ENCODE data around the gene MED6. TPM values are rescaled to one million over a fixed set of nuclear protein-coding genes. Genes with fewer than 3 reads are reported as not detected.

The MED6 gene
- total RNA-seq, 1 experiment from 2014 or later, result 21.7 TPM

DNA sequence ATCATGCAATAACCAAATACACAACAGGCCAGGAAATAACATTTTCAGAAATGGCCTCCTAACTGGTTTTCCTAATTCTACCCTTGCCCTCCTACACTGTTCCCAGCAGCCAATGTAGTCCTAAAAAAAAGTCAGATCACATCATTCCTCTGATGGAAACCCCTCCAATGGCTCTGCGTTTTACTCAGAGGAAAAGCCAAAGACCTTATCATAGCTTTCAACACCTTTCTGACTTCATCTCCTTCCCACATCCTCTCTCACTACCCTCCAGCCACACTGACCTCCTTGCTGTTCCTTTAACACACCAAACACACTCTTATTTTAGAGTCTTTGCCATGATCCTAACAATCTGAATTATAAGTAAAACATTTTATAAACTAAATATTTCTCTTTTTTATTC is 1.1 kb downstream of the MED6 start:
- DNase-seq (ENCODE audit: low spot score), result no peak

DNA sequence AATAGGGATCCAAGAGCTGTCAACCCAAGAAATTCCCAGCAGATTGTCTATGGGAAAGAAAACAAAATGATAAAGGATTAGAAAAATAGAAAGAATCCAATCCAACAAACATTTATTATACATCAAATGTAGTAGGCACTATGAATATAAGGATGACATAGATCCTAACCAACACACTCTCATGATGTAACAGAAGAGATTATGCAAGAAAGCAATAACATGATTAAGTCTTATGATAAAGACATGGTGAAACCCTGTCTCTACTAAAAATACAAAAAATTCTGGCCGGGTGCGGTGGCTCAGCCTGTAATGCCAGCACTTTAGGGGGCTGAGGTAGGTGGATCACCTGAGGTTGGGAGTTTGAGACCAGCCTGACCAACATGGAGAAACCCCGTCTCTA is 2.7 kb downstream of the MED6 start:
- DNase-seq (ENCODE audit: low spot score), result no peak

DNA sequence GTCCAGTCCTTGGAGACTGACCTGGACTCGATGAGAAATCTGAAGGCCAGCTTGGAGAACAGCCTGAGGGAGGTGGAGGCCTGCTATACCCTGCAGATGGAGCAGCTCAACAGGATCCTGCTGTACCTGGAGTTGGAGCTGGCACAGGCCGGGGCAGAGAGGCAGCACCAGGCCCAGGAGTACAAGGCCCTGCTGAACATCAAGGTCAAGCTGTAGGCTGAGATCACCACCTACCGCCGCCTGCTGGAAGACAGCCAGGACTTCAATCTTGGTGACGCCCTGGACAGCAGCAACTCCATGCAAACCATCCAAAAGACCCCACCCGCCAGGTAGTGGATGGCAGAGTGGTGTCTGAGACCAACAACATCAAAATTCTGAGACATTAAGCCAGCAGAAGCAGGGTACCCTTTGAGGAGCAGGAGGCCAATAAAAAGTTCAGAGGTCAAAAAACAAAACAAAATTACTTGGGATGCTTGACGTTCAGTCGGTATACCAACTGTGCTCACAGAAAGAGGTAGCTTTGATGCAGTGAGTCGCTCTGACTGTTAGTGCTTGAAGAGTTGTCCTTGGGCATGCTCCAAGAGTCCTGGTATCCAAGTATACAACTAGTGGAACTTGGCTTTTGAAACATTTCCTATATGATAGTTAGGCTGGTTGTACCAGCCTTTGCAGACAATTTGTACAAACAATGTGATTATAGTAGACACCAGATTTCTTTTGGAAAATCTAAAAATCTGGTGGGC is 4.8 kb downstream of the MED6 start:
- DNase-seq (ENCODE audit: low spot score), result no peak

DNA sequence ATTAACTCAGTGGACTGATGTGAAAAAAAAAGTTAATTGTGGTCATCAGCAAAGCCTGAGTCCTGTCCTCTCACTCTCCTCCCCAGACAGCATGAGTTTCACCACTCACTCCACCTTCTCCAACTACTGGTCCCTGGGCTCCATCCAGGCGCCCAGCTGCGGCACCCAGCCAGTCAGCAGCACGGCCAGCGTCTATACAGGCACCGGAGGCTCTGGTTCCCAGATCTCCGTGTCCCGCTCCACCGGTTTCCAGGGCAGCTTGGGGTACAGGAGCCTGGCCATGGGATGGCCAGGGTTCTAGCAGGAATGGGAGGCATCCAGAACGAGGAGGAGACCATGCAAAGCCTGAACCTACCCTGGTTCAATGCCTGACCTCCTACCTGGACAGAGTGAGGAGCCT is 6.0 kb downstream of the MED6 start:
- no peak for DNase-seq (ENCODE audit: low spot score)

DNA sequence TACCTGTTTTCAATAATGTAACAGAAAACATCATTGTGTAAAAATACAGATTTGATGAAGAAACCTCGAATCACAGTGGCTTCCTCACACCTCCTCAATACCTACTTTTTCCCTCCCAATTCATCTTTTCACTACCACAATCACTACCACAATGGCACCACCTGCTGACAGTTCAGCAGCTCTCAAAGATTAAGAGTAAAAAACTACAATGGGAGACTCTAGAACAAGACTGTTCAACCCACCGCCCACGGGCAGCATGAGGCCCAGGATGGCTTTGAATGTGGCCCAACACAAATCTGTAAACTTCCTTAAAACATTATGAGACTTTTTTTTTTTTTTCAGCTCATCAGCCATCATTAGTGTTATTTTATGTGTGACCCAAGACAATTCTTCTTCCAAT is 15.2 kb downstream of the MED6 start:
- DNase-seq (ENCODE audit: low spot score), result no peak

DNA sequence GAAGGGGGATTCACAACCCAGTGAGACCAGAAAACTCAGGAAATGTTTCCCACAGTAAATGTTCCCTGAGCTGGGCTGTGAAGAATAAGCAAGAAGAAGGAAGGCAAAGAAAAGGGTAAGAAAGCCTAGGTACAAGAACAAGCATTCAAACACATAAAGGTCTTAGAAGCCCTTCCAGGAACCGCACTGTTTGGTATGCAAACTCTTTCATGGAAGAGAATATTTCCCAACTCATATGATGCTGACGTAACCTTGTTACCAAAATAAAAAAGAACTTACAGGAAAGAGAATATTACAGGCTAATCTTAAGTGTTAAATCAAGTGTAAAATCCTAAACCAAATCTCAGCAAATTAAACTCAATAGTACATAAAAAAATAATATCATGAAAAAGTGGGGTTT is 23.6 kb downstream of the MED6 start:
- no peak for DNase-seq (ENCODE audit: low spot score)

DNA sequence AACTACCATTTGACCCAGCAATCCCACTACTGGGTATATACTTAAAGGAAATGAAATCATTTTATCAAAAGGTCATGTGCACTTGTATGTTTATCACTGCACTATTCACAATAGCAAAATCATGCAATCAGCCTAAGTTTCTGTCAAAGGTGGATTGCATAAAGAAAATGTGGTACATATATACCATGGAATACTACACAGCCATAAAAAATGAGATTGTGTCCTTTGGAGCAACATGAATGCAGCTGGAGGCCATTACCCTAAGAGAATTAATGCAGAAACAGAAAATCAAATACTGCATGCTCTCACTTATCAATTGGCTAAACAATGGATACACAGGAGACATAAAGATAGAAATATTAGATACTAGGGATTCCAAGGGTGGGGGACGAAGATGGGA is 27.4 kb downstream of the MED6 start:
- no peak for DNase-seq (ENCODE audit: low spot score)

DNA sequence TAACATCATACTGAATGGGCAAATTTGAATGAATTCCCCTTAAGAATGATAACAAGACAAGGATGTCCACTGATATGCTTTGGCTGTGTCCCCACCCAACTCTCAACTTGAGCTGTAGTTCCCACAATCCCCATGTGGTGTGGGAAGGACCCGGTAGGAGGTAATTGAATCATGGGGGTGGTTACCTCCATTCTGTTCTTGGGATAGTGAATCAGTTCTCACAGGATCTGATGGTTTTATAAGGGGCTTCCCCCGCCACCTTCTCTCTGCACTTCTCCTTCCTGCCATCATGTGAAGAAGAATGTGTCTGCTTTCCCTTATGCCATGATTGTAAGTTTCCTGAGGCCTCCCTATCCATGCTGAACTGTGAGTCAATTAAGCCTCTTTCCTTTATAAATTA is 29.3 kb downstream of the MED6 start:
- DNase-seq (ENCODE audit: low spot score), result no peak

DNA sequence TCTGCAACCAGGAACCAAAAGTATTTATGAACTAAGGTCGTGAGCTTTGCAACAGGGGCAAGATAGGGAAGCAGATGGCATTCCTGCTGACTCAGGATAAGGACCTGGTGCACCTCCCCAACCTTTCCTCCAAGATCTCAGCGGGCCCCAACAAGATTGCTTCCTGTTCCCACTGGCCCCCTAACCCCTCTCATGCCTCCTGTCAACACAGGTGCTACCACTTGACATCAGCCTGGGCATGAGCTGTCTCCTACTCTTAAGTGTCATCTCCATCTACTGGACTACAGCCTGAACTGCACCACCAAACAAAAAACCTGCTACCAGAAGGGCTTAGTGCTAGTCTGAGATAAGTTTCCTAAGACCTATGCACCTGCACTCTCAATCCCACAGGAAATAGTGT is 32.7 kb downstream of the MED6 start:
- peak; percentile 13 for DNase-seq (ENCODE audit: low spot score)

DNA sequence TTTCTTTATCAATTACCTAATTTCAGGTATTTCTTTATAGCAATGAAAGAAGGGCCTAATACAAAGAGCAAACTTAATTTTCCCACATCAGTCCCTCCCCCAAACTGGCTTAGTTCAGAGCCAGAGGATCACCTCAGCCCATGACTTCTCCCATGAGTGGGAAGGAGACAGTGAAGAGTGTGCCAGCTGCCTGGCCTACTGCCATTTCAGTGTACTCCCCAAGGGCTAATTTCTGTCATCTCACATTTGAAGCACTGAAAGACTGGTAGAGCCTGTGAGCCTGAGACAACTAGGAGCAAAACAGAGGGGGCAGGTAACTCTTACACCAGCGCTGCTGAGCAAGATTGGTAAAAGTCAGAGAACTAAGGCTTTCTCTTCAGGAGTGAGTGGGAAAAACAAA is 36.6 kb downstream of the MED6 start:
- DNase-seq (ENCODE audit: low spot score), result no peak

DNA sequence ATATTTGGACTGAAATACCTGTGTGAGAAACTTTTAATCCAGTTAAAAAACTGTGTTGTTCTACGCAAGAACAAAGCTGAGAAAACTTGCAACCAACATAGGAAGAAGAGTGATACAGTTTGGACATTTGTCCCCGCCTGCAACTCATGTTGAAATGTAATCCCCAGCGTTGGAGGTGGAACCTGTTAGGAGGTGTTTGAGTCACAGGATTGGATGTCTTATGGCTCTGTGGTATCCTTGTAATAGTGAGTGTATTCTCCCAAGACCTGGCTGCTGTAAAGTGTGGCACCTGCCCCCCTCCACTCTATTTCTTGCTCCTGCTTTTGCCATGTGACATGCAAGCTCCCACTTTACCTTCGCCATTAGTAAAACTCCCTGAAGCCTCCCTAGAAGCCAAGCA is 37.0 kb downstream of the MED6 start:
- DNase-seq (ENCODE audit: low spot score), result no peak

DNA sequence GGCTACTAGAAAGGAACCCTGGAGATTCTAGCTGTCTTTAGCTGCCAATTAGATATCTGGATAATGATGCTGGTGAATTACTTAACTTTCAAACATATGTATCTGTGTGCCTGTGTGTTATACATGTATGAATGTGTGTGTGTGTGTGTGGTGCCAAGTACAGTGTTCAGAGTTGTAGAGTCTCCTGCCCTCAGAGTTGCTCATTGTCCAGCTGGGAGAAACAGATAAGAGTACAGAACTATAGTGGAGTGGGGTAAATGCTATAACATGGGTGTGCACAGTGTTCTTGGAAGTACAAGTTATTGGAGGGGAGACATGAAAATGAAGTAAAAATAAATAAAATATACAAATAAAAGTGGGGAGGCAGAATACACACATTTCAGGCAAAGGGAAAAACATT is 42.1 kb downstream of the MED6 start:
- no peak for DNase-seq (ENCODE audit: low spot score)

DNA sequence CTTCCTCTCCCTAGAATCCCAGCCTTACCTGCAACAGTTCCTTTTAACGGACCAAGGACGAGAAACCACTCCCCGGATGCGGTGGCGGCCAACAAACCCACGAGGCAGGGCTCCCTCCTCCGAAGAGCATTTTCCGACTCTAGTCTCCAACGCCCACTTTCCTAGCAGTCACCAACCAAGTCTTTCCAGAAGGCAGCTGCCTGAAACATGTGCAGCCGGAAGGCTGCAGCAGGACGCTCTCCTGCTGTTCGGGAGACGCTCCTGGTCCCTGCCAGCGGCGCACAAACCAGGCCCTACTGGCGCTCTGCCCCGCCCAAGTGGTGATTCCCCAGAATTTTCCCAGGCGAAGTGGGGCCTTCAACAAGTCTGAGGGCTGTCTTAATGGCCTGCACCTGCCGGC is 44.6 kb downstream of the MED6 start:
- no peak for DNase-seq (ENCODE audit: low spot score)

DNA sequence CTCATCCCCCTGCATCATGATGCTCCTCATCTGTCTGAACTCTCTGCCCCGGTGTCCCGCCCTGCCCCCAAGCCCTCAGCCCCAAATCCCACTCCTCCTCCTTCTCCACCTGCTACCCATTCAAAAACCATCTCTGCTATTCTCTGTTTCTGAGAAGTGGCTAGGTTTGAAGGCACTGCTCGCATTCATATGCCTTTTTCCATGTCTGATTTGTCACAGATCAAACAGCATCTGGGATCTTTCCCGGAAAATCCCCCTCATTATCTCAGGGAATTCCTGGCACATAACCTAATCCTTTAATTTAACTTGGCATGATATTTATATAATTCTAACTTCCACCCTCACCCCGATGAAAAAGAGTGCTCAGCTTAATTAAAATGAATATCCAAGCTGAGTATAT is 62.4 kb downstream of the MED6 start:
- no peak for DNase-seq (ENCODE audit: low spot score)

DNA sequence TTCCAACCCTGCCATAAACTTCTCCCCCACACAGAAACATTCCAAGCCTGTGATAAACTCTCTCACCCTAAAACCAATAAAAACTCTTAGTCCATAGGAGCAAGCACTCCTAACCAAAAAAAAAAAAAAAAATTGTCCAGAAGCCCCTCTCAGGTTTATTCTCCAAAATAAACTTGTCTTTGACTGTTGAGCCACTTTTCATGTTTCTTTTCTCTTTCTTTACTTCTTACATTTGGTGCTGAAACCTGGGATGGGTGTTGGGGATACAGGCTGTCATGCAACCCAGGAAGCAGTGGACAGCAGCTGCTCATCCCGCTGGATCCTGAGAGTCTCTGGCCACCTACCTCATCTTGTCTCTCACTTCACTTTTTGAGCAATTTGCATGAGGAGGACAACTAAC is 63.6 kb downstream of the MED6 start:
- DNase-seq (ENCODE audit: low spot score), result no peak

DNA sequence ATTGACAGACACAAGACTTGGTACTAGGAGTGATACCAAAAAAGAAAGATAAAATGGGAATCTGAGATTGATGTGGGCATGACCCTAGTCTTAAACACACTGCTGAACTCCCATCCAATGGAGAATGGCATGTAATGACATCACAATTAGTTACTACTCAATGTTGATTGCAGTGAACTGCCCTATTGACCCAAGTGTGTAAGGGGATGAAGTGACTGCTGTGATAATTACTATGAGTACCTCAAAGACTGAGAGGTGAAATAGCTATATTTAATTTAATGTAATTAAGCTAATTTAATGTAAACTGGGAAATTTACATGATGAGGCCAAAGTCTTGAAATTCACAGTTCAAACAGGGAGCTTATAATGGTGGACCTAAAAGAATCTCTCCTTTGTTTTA is 65.6 kb downstream of the MED6 start, which contains the start of gene ADAM20:
ADAM20 (minus strand) TSS at position 101 of the 400 bp plus-strand sequence. CDS start 10,247 bp downstream, outside the sequence.
- no peak for DNase-seq (ENCODE audit: low spot score)

Other genes starting within 250 kb of the MED6 start
- 61.4 and 85.5 TPM in 2 replicates for gene COX16, start 241.0 kb downstream of the MED6 start, total RNA-seq (2014; rRNA removed; shearing (Covaris generic))
- gene SYNJ2BP, start 183.6 kb downstream of the MED6 start, total RNA-seq (2014; rRNA removed; shearing (Covaris generic)), result 15.7 and 20.3 TPM in 2 replicates
- 0.17 and 0.41 TPM in 2 replicates for gene ADAM21, start 148.5 kb downstream of the MED6 start, total RNA-seq (2014; rRNA removed; shearing (Covaris generic))
- 0.14 TPM in 1 of 2 replicates, not detected in the other for gene ADAM20, start 65.7 kb downstream of the MED6 start, total RNA-seq (2014; rRNA removed; shearing (Covaris generic))
- 1.1 and 1.4 TPM in 2 replicates for gene TTC9, start 41.3 kb upstream of the MED6 start, total RNA-seq (2014; rRNA removed; shearing (Covaris generic))
- 2.1 and 2.9 TPM in 2 replicates for gene MAP3K9, start 208.9 kb upstream of the MED6 start, total RNA-seq (2014; rRNA removed; shearing (Covaris generic))